Esophagus squamous epithelium (tissue), 4 donors: ENCODE results near the gene SPRED3.

Experiments used
- POLR2A ChIP-seq, 4 donors: fragments of 450-650 bp; IDR thresholded peaks; one replicate each; pipeline ENCODE4 v1.6.1; 2017; ENCODE audit warnings: antibody characterized with exemption in 4 of 4, mild to moderate bottlenecking in 4 of 4, moderate library complexity in 3 of 4
- TF ChIP-seq, protein P1 (sequence below), 6 experiments: fragments of 450-650 bp in 4 of 6; fragments of 200-600 bp in 2 of 6; sonication (generic) in 2 of 6; IDR thresholded peaks; one replicate each; pipeline ENCODE4 v1.5.1; 2016 to 2019; ENCODE audit warnings: antibody characterized with exemption in 6 of 6, mild to moderate bottlenecking in 4 of 6, moderate library complexity in 4 of 6

DNA sequence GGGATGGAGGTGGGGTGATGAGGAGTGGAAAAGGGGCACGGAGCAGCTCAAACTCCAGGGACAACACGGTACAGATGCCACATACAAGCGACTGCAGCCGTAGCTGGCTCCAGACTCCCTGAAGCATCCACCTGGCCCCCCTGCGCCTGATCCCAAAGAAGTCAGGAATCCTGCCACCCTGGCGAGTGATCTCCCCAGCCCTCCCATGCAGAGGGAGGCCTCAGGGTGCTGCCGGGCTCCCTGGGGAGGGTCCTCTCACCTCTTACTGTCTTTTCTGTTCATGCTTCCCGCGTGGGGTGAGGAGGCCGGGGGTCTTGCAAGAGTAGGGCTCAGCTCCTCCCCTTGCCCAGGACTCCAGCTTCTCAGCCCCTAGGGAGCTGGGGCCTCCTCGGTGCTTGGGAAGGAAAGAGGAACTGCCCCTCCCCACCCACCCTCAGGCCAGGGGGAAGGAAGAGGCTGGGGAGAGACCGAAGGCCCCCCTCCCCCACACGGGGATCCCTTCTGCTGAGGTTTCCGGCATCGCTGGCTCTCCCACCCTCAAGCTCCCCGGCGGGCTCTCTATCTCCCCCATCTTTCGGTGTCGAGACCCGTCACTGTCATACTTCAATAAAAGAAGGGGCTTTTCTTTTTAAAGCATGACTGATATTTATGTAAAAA, 37.4 kb downstream of the SPRED3 start, which contains the start of gene RASGRP4:
- TF ChIP-seq, protein P1, sequence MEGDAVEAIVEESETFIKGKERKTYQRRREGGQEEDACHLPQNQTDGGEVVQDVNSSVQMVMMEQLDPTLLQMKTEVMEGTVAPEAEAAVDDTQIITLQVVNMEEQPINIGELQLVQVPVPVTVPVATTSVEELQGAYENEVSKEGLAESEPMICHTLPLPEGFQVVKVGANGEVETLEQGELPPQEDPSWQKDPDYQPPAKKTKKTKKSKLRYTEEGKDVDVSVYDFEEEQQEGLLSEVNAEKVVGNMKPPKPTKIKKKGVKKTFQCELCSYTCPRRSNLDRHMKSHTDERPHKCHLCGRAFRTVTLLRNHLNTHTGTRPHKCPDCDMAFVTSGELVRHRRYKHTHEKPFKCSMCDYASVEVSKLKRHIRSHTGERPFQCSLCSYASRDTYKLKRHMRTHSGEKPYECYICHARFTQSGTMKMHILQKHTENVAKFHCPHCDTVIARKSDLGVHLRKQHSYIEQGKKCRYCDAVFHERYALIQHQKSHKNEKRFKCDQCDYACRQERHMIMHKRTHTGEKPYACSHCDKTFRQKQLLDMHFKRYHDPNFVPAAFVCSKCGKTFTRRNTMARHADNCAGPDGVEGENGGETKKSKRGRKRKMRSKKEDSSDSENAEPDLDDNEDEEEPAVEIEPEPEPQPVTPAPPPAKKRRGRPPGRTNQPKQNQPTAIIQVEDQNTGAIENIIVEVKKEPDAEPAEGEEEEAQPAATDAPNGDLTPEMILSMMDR (IDR thresholded peaks at IDR 0.05) = no peak
- TF ChIP-seq POLR2A (IDR thresholded peaks at IDR 0.05) = no peak
